Osteoblast (primary cell): Measurements from ENCODE around the gene TLE3. TPM values are rescaled to one million over a fixed set of nuclear protein-coding genes. Genes with fewer than 3 reads are reported as not detected.

Source experiments
- DNase-seq: peaks from one replicate; pipeline ENCODE4 v3.0.0; 2011; ENCODE audit warnings: low spot score, mixed read lengths; ENCODE audit not compliant: insufficient read length; ENCODE audit errors: missing footprints
- H2AFZ ChIP-seq: 2 replicates; pipeline ENCODE4 v1.6.0; 2011; ENCODE audit warnings: mild to moderate bottlenecking, low read length
- H3K27ac ChIP-seq: 2 replicates; pipeline ENCODE4 v1.5.1; 2011; ENCODE audit warnings: mild to moderate bottlenecking, low read depth, low read length, moderate library complexity
- H3K27me3 ChIP-seq: 2 replicates; pipeline ENCODE4 v1.6.0; 2012; ENCODE audit warnings: mild to moderate bottlenecking, control low read depth, inconsistent platforms, low read length, moderate library complexity; ENCODE audit not compliant: insufficient read depth
- H3K36me3 ChIP-seq: 2 replicates; pipeline ENCODE4 v1.5.1; 2011; ENCODE audit warnings: mild to moderate bottlenecking, low read length, control low read depth, moderate library complexity; ENCODE audit not compliant: insufficient read depth
- H3K4me1 ChIP-seq: 2 replicates; pipeline ENCODE4 v1.5.1; 2011; ENCODE audit warnings: mild to moderate bottlenecking, low read length, control low read depth, moderate library complexity; ENCODE audit not compliant: insufficient read depth
- H3K4me2 ChIP-seq: 2 replicates; pipeline ENCODE4 v1.6.0; 2011; ENCODE audit warnings: mild to moderate bottlenecking, low read length; ENCODE audit not compliant: insufficient read depth
- H3K4me3 ChIP-seq: fragments of 200-600 bp; sonication (generic); 3 replicates; pipeline ENCODE4 v1.5.1; 2012; ENCODE audit warnings: mild to moderate bottlenecking, low read length, inconsistent platforms; ENCODE audit not compliant: insufficient read depth
- H3K79me2 ChIP-seq: 2 replicates; pipeline ENCODE4 v1.6.0; 2012; ENCODE audit warnings: mild to moderate bottlenecking, low read length, control low read depth, inconsistent platforms; ENCODE audit not compliant: insufficient read depth
- H3K9me3 ChIP-seq: 2 replicates; pipeline ENCODE4 v1.5.1; 2011; ENCODE audit warnings: low read depth, low read length, control low read depth
- H4K20me1 ChIP-seq: 2 replicates; pipeline ENCODE4 v1.6.0; 2012; ENCODE audit warnings: mild to moderate bottlenecking, low read length, control low read depth; ENCODE audit not compliant: insufficient read depth
- total RNA-seq: library from RNA; depleted of rRNA; stranded (reverse); fragments of >200 nt; gene quantifications from 2 replicates; pipeline ENCODE4 v1.2.3, GENCODE V29; 2012
- TF ChIP-seq, protein P1 (sequence below): IDR thresholded peaks from 2 replicates; pipeline ENCODE4 v1.5.1; 2011; ENCODE audit warnings: mild to moderate bottlenecking, low read depth, low read length, moderate library complexity; ENCODE audit errors: extremely low read depth

The TLE3 gene
- total RNA-seq, 1 donor, result 29.7 TPM

DNA sequence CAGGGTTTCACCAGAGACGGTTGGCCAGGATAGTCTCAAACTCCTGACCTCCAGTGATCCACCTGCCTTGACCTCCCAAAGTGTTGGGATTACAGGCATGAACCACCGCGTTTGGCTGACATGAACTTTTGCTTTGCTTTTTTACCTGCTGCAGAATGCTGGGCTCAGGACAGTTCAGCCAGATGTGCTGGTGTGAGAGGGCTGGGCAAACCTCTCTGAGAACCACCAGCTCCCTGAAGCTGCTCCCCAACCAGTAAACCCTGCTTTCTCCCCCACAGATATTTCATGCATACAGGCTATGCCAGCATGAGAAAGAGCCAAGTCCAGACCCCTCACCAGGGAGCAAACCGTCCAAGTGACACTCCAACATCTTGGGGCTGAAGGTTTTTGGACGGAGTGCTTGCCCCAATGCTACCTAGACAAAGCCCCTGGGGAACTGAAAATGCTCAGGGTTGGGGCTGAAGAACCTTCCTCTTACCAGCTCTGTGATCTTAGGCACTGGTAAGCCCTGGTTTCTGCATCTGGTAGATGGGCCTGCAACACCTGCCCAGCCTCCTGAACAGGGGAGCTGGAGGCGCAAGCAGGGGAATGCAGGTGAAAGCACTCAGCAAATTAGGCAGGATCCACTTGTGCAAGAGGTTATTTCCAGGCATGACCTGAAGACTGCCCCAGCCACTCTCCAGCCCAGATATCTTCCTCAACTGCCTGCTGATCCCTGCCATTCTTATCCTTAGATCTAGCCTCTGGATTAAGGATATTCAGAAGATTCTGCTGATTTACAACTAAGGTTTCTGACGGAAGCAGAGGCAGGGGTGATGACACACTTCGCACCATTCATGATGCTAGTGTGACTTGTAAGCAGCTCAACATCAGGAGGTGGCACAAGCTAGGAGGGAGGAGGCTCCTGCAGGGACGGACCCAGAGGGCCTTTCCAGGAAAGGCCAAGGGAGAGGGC is 78.8 kb downstream of the TLE3 start:
- no peak overlapping the region for H2AFZ ChIP-seq
- no peaks in the 10 kb centered on the region for H3K79me2 ChIP-seq
- no peaks in the 10 kb centered on the region for H3K9me3 ChIP-seq
- H3K27me3 ChIP-seq, result peaks cover 29% of the 10 kb centered on the region
- no peak overlapping the region for H3K27ac ChIP-seq
- TF ChIP-seq, protein P1, sequence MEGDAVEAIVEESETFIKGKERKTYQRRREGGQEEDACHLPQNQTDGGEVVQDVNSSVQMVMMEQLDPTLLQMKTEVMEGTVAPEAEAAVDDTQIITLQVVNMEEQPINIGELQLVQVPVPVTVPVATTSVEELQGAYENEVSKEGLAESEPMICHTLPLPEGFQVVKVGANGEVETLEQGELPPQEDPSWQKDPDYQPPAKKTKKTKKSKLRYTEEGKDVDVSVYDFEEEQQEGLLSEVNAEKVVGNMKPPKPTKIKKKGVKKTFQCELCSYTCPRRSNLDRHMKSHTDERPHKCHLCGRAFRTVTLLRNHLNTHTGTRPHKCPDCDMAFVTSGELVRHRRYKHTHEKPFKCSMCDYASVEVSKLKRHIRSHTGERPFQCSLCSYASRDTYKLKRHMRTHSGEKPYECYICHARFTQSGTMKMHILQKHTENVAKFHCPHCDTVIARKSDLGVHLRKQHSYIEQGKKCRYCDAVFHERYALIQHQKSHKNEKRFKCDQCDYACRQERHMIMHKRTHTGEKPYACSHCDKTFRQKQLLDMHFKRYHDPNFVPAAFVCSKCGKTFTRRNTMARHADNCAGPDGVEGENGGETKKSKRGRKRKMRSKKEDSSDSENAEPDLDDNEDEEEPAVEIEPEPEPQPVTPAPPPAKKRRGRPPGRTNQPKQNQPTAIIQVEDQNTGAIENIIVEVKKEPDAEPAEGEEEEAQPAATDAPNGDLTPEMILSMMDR, result no peak
- no peak overlapping the region for H3K4me3 ChIP-seq
- no peaks in the 10 kb centered on the region for H4K20me1 ChIP-seq
- no peak for DNase-seq
- H3K4me2 ChIP-seq, result no peak overlapping the region
- H3K4me1 ChIP-seq, result peaks cover 13% of the 10 kb centered on the region
- H3K36me3 ChIP-seq, result no peaks in the 10 kb centered on the region

- Histone ChIP-seq H3K27ac (no peak overlapping the region), H3K79me2 (no peaks in the 10 kb centered on the region), H3K4me1 (peaks cover 2% of the 10 kb centered on the region), H2AFZ (no peak overlapping the region), H3K4me3 (no peak overlapping the region), H3K9me3 (no peaks in the 10 kb centered on the region), H3K36me3 (no peaks in the 10 kb centered on the region), H3K27me3 (peaks cover 34% of the 10 kb centered on the region), H3K4me2 (no peak overlapping the region), H4K20me1 (no peaks in the 10 kb centered on the region)
- DNase-seq, result no peak
- TF ChIP-seq, protein P1, result no peak
These were observed 79.9 kb downstream of the TLE3 start for GRCh38 chr15:70017801-70018200.

- Histone ChIP-seq H3K36me3 (no peaks in the 10 kb centered on the region), H3K4me1 (no peaks in the 10 kb centered on the region), H3K4me3 (no peak overlapping the region), H3K27me3 (peaks cover 40% of the 10 kb centered on the region), H4K20me1 (no peaks in the 10 kb centered on the region), H3K4me2 (no peak overlapping the region), H2AFZ (no peak overlapping the region), H3K79me2 (no peaks in the 10 kb centered on the region), H3K27ac (no peak overlapping the region), H3K9me3 (no peaks in the 10 kb centered on the region)
- DNase-seq, result no peak
- TF ChIP-seq, protein P1, result no peak
These were observed 80.7 kb downstream of the TLE3 start for GRCh38 chr15:70017025-70017424.

- Histone ChIP-seq H4K20me1 (no peaks in the 10 kb centered on the region), H3K27ac (no peak overlapping the region), H3K79me2 (no peaks in the 10 kb centered on the region), H2AFZ (no peak overlapping the region), H3K4me2 (no peak overlapping the region), H3K27me3 (peaks cover 44% of the 10 kb centered on the region), H3K4me1 (no peaks in the 10 kb centered on the region), H3K36me3 (no peaks in the 10 kb centered on the region), H3K9me3 (no peaks in the 10 kb centered on the region), H3K4me3 (no peak overlapping the region)
- DNase-seq, result no peak
- TF ChIP-seq, protein P1, result no peak
These were observed 81.2 kb downstream of the TLE3 start for GRCh38 chr15:70016511-70016994.
